Dendritic cell treated with granulocyte-macrophage colony-stimulating factor and Interleukin-4, amounts not matched to agents 40 ng/mL and 50 ng/mL, for 4 days (primary cell): ENCODE results near the gene PTPRK.

Source experiments
- H3K27ac Mint-ChIP-seq: one replicate; pipeline ENCODE4 v1.8.0; 2022; ENCODE audit warnings: mild to moderate bottlenecking, mixed read lengths
- H3K27me3 Mint-ChIP-seq: one replicate; pipeline ENCODE4 v1.8.0; 2022; ENCODE audit warnings: mild to moderate bottlenecking, mixed read lengths
- H3K36me3 Mint-ChIP-seq: one replicate; pipeline ENCODE4 v1.8.0; 2022; ENCODE audit warnings: low read depth, mixed read lengths
- H3K4me1 Mint-ChIP-seq: one replicate; pipeline ENCODE4 v1.8.0; 2022; ENCODE audit warnings: low read depth, mixed read lengths
- H3K4me3 Mint-ChIP-seq: one replicate; pipeline ENCODE4 v1.8.0; 2022; ENCODE audit warnings: mild to moderate bottlenecking, moderate library complexity, mixed read lengths
- H3K9me3 Mint-ChIP-seq: one replicate; pipeline ENCODE4 v1.8.0; 2022; ENCODE audit warnings: mixed read lengths
- intact Hi-C: fragments of 100-400 bp; cut with micrococcal nuclease; formaldehyde crosslinking; loops from one replicate; pipeline ENCODE4 v1.15.0; 2022

PTPRK gene

DNA sequence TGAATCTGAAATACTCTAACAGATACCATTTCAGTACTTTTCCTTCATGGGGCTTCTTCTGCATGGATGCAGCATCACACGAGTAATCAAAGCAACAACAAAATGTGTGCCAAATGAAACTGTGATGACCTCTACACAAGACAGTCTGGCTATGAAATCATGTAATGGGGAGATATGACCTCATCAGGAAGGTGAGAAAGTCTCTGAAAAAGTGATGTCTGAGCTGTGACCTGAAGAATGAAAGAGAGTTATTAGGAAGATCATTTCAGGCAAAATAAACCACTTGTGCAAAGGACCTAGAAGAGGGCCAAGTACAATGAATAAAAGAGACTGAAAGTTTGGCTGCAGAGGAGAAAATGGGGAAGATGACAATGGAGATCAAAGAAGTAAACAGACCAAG, 182.8 kb downstream of the PTPRK start:
- Mint-ChIP-seq H3K27me3 (no peaks in the 10 kb centered on the region), H3K36me3 (no peaks in the 10 kb centered on the region), H3K4me3 (no peak overlapping the region), H3K27ac (no peak overlapping the region), H3K4me1 (no peaks in the 10 kb centered on the region), H3K9me3 (no peaks in the 10 kb centered on the region)
- intact Hi-C loops, result no loop called here

DNA sequence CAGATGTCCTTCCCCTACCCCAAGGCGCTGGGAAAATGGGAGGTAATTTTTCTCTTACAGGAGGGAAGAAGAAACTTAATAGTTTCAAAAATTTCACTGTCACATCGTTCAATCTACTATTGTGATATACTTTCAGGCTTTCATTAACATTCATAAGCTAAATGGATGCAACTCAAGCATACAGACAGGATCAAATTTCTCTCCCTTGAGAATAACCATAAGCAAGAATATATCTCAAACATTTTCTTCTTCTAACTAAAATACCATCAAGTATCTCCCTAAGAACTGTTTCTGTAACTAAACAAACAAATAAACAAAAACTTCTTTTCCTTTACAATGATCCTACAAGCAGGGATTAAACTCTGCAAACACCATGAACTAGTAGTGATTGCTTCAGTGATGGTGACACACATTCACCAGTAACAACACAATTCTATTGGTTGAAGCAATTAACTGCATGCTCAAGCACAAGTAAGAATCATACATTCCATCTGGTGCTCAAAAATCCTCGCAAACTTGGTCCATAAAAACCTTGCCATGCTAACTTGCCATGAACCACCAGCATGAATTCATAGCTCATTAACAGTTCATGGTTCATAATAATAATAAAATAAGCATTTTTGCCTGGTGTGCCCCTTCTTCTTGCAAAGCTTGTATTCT, 183.8 kb downstream of the PTPRK start:
- no peaks in the 10 kb centered on the region for H3K9me3 Mint-ChIP-seq
- H3K4me3 Mint-ChIP-seq, result no peak overlapping the region
- no peaks in the 10 kb centered on the region for H3K4me1 Mint-ChIP-seq
- no peaks in the 10 kb centered on the region for H3K27me3 Mint-ChIP-seq
- H3K36me3 Mint-ChIP-seq, result no peaks in the 10 kb centered on the region
- intact Hi-C loops, result no loop called here
- no peak overlapping the region for H3K27ac Mint-ChIP-seq

- Mint-ChIP-seq H3K27ac (no peak overlapping the region), H3K9me3 (no peaks in the 10 kb centered on the region), H3K4me3 (no peak overlapping the region), H3K4me1 (no peaks in the 10 kb centered on the region), H3K36me3 (no peaks in the 10 kb centered on the region), H3K27me3 (no peaks in the 10 kb centered on the region)
- intact Hi-C loops, result no loop called here
Measured at GRCh38 chr6:128335963-128336362, 184.4 kb downstream of the PTPRK start.

DNA sequence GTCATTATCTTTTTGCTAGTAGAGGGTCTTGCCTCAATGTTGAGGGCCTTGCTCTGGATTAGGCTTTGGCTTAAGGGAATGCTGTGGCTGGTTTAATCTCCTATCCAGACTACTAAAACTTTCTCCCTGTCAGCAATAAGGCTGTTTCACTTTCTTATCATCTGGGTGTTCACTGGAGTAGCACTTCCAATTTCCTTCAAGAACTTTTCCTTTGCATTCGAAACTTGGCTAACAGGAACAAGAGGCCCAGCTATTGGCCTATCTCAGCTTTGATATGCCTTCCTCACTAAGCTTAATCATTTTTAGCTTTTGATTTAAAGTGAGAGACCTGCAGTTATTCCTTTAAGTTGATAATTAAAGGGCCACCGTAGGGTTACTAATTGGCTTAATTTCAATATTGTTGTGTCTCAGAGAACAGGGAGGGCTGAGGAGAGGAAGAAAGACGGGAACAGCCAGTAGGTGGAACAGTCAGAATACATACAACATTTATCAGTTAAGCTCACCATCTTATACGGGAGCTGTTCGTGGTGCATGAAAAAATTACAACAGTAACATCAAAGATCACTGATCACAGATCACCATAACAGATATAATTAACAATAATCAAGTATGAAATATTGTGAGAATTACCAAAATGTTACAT, 186.7 kb downstream of the PTPRK start:
- no peaks in the 10 kb centered on the region for H3K36me3 Mint-ChIP-seq

GRCh38 chr6:128327890-128328289, 192.5 kb downstream of the PTPRK start:
- Mint-ChIP-seq H3K4me1 (no peaks in the 10 kb centered on the region), H3K36me3 (no peaks in the 10 kb centered on the region), H3K9me3 (no peaks in the 10 kb centered on the region), H3K27me3 (no peaks in the 10 kb centered on the region), H3K27ac (no peak overlapping the region), H3K4me3 (no peak overlapping the region)
- intact Hi-C loops, result loop anchor here (1.0 kb wide), 1 partner anchor 591 kb away; no protein-coding TSS in a partner anchor

More for the DNA sequence above, 186.7 kb downstream of the PTPRK start:
- Mint-ChIP-seq H3K9me3 (no peaks in the 10 kb centered on the region), H3K27me3 (no peaks in the 10 kb centered on the region), H3K4me1 (no peaks in the 10 kb centered on the region), H3K27ac (no peak overlapping the region), H3K4me3 (no peak overlapping the region)
- intact Hi-C loops, result no loop called here

- H3K27me3 Mint-ChIP-seq, result no peaks in the 10 kb centered on the region
- H3K4me1 Mint-ChIP-seq, result no peaks in the 10 kb centered on the region
- H3K27ac Mint-ChIP-seq, result no peak overlapping the region
- no peaks in the 10 kb centered on the region for H3K9me3 Mint-ChIP-seq
- H3K36me3 Mint-ChIP-seq, result no peaks in the 10 kb centered on the region
- no peak overlapping the region for H3K4me3 Mint-ChIP-seq
- intact Hi-C loops, result no loop called here
Measured at GRCh38 chr6:128323011-128323410, 197.4 kb downstream of the PTPRK start.

GRCh38 chr6:128319946-128320345, 200.5 kb downstream of the PTPRK start:
- H3K27me3 Mint-ChIP-seq, result no peaks in the 10 kb centered on the region
- no peaks in the 10 kb centered on the region for H3K4me1 Mint-ChIP-seq
- intact Hi-C loops, result no loop called here
- H3K9me3 Mint-ChIP-seq, result no peaks in the 10 kb centered on the region
- no peak overlapping the region for H3K4me3 Mint-ChIP-seq
- H3K27ac Mint-ChIP-seq, result no peak overlapping the region
- H3K36me3 Mint-ChIP-seq, result no peaks in the 10 kb centered on the region

- intact Hi-C loops, result no loop called here
- Mint-ChIP-seq H3K4me3 (no peak overlapping the region), H3K36me3 (no peaks in the 10 kb centered on the region), H3K27me3 (no peaks in the 10 kb centered on the region), H3K4me1 (no peaks in the 10 kb centered on the region), H3K27ac (no peak overlapping the region), H3K9me3 (no peaks in the 10 kb centered on the region)
Measured at GRCh38 chr6:128319157-128319556, 201.2 kb downstream of the PTPRK start.

- Mint-ChIP-seq H3K27ac (no peak overlapping the region), H3K4me1 (peaks cover 5% of the 10 kb centered on the region), H3K4me3 (no peak overlapping the region), H3K36me3 (no peaks in the 10 kb centered on the region), H3K9me3 (no peaks in the 10 kb centered on the region), H3K27me3 (no peaks in the 10 kb centered on the region)
- intact Hi-C loops, result no loop called here
Measured at GRCh38 chr6:128316258-128316929, 204.0 kb downstream of the PTPRK start.

GRCh38 chr6:128314190-128314589, 206.2 kb downstream of the PTPRK start:
- Mint-ChIP-seq H3K9me3 (no peaks in the 10 kb centered on the region), H3K4me1 (peaks cover 16% of the 10 kb centered on the region), H3K27ac (no peak overlapping the region), H3K27me3 (no peaks in the 10 kb centered on the region), H3K36me3 (no peaks in the 10 kb centered on the region), H3K4me3 (no peak overlapping the region)
- intact Hi-C loops, result no loop called here

GRCh38 chr6:128311944-128312570, 208.3 kb downstream of the PTPRK start:
- Mint-ChIP-seq H3K27me3 (no peaks in the 10 kb centered on the region), H3K36me3 (no peaks in the 10 kb centered on the region), H3K4me3 (no peak overlapping the region), H3K27ac (no peak overlapping the region), H3K9me3 (no peaks in the 10 kb centered on the region), H3K4me1 (peaks cover 19% of the 10 kb centered on the region)
- intact Hi-C loops, result no loop called here

DNA sequence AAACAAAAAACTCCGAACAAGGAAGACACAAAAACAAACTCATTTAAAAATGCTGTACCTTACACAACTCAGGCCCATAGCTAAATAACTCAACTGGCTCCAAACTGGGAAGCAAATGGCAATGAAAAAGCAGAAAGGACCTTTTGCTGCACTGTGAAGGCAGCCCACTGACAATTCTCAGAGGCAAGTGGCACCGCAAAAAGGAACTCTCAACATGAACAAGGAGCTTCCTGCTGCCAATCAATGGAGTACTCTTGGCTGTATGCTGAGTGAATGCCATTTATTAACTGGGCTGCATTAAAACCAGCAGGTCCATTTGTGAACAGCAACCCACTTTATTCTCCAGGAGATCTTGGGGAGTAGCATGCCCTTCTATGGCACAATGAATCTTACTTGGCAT, 209.9 kb downstream of the PTPRK start:
- H3K4me1 Mint-ChIP-seq, result peaks cover 19% of the 10 kb centered on the region
- no peaks in the 10 kb centered on the region for H3K9me3 Mint-ChIP-seq
- H3K36me3 Mint-ChIP-seq, result no peaks in the 10 kb centered on the region
- intact Hi-C loops, result no loop called here
- H3K27me3 Mint-ChIP-seq, result no peaks in the 10 kb centered on the region
- no peak overlapping the region for H3K27ac Mint-ChIP-seq
- H3K4me3 Mint-ChIP-seq, result no peak overlapping the region

GRCh38 chr6:128307671-128308070, 212.7 kb downstream of the PTPRK start:
- no peaks in the 10 kb centered on the region for H3K36me3 Mint-ChIP-seq
- intact Hi-C loops, result no loop called here
- no peaks in the 10 kb centered on the region for H3K27me3 Mint-ChIP-seq
- H3K4me3 Mint-ChIP-seq, result no peak overlapping the region
- no peak overlapping the region for H3K27ac Mint-ChIP-seq
- H3K4me1 Mint-ChIP-seq, result peaks cover 27% of the 10 kb centered on the region
- peaks cover 7% of the 10 kb centered on the region for H3K9me3 Mint-ChIP-seq

DNA sequence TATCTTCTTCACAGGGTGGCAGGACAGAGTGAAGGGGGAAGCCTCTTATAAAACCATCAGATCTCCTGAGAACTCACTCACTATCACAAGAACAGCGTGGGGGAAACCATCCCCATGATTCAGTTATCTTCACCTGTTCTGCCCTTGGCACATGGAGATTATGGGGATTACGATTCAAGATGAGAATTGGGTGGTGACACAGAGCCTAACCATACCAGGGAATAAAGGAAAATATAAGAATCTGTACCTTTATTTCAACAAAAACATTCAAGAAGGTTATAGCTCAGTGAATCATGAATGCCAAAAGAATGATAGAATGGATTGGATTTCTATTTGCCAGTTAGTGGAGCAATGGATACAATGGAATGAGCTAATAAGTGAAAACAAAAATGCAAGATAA, 214.4 kb downstream of the PTPRK start:
- intact Hi-C loops, result no loop called here
- no peaks in the 10 kb centered on the region for H3K27me3 Mint-ChIP-seq
- H3K4me1 Mint-ChIP-seq, result peaks cover 24% of the 10 kb centered on the region
- H3K27ac Mint-ChIP-seq, result no peak overlapping the region
- H3K36me3 Mint-ChIP-seq, result no peaks in the 10 kb centered on the region
- peaks cover 11% of the 10 kb centered on the region for H3K9me3 Mint-ChIP-seq
- H3K4me3 Mint-ChIP-seq, result no peak overlapping the region
